ENCODE data around the gene TMEM208. TPM values are rescaled to one million over a fixed set of nuclear protein-coding genes. Genes with fewer than 3 reads are reported as not detected.

TMEM208 gene
- polyA plus RNA-seq, 2 of the 4 experiments (the other 2 are of a cell fraction), result 73.5 to 114 TPM

DNA sequence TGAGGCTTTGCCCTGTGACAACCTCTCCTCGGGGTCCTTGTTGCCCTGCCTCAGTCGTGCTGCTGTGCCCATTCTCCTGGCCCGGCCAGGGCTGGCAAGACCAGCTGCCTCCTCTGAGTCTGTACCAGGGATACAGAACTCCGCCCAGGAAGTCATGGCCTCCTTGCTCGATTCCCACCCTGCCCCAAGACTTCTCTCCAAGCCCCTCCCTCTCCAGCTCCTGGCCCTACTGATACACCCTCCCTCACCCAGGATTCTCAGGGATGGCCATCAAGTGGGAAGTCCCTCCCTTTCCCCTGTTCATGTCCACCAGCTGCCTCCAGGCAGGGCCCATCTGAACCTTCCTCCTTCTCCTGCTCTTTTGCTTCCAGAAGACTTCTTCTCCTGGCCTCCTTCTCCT lies 11.2 kb upstream of the TMEM208 start (continued):
- TF ChIP-seq RAD21 (conservative IDR thresholded peaks at IDR 0.05 in 1 of 2, IDR thresholded peaks at IDR 0.05 in 1 of 2) (no peak), EHMT2 (IDR thresholded peaks at IDR 0.05; ENCODE audit: low read depth) (no peak), POLR2AphosphoS2 (conservative IDR thresholded peaks at IDR 0.05; ENCODE audit: low read length) (no peak), MAFK (IDR thresholded peaks at IDR 0.05; ENCODE audit: partially characterized antibody) (no peak)

DNA sequence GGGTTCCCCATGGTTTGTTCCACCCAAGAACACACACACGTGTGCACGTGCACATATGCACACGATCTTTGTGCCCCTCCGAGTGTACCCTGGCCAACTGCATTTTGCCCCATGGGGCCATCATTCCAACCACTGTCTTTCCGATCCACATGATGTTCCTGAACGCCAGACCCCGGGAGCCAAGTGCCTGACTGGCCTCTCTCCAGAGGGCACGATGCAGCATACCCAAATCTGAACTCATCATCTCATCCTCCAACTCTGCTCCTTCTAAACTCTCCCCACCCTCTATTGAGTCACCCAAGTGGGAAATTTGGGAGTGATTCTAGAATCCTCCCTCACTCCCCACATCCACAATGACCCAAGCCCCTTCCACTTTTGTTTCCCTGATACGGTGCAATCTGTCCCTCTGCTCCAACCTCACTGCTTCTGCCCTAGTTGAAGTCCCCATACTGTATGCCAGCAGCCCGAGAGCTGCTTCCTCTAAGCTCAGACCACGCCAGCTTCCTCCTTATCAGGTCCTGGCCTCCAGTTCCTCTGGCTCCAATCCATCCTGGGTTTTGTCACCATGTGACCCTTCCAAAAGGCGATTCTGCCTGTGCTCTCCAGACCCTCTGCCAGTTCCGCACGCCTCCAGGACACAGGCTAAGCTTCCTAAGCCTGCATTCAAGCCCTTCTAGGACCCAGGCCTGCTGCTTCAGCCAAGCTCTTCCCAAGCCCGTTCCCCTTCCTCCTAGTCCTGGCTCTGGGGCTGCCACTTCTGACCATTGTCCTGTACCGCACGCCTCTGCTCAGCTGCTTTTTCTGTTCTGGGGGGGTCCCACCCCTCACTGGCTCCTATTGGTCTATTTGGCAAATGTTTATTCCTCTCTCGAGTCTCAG lies 10.1 kb upstream of the TMEM208 start:
- 78% methylated on average over 18 of the region's 18 CpGs for WGBS (ENCODE audit: missing lambda C conversion rate)
- no peak; a peak in 2 of 6 replicates for ATAC-seq
- TF ChIP-seq CEBPB (IDR thresholded peaks at IDR 0.05) (no peak), JUN (IDR thresholded peaks at IDR 0.05) (no peak), NFE2L2 (conservative IDR thresholded peaks at IDR 0.05; ENCODE audit: low read length) (no peak), TP53 (CRISPR knock-in tag; IDR thresholded peaks at IDR 0.05) (no peak), PHF8 (IDR thresholded peaks at IDR 0.05; ENCODE audit: borderline replicate concordance, low read depth) (no peak), RAD21 (conservative IDR thresholded peaks at IDR 0.05 in 1 of 2, IDR thresholded peaks at IDR 0.05 in 1 of 2) (no peak), MAFK (IDR thresholded peaks at IDR 0.05; ENCODE audit: partially characterized antibody) (no peak), ZC3H11A (IDR thresholded peaks at IDR 0.05) (no peak)
- TF ChIP-seq, protein P1, sequence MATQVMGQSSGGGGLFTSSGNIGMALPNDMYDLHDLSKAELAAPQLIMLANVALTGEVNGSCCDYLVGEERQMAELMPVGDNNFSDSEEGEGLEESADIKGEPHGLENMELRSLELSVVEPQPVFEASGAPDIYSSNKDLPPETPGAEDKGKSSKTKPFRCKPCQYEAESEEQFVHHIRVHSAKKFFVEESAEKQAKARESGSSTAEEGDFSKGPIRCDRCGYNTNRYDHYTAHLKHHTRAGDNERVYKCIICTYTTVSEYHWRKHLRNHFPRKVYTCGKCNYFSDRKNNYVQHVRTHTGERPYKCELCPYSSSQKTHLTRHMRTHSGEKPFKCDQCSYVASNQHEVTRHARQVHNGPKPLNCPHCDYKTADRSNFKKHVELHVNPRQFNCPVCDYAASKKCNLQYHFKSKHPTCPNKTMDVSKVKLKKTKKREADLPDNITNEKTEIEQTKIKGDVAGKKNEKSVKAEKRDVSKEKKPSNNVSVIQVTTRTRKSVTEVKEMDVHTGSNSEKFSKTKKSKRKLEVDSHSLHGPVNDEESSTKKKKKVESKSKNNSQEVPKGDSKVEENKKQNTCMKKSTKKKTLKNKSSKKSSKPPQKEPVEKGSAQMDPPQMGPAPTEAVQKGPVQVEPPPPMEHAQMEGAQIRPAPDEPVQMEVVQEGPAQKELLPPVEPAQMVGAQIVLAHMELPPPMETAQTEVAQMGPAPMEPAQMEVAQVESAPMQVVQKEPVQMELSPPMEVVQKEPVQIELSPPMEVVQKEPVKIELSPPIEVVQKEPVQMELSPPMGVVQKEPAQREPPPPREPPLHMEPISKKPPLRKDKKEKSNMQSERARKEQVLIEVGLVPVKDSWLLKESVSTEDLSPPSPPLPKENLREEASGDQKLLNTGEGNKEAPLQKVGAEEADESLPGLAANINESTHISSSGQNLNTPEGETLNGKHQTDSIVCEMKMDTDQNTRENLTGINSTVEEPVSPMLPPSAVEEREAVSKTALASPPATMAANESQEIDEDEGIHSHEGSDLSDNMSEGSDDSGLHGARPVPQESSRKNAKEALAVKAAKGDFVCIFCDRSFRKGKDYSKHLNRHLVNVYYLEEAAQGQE (IDR thresholded peaks at IDR 0.05), result no peak
- no peak for DNase-seq (ENCODE audit: low read depth in 1 of 2, low spot score in 1 of 2)
- peaks cover 6% of the 10 kb centered on the region; the same call in 1 of the 3 replicates for H3K4me1 ChIP-seq
- ChIA-PET POLR2A (interaction anchor here (0.8 to 1.2 kb wide), 2 partner anchors 9 to 10 kb away, joined by 3 read pairs; no protein-coding TSS in a partner anchor), CTCF (interaction anchor here (0.6 to 1.2 kb wide), 4 partner anchors 12 to 19 kb away, joined by 3 to 4 read pairs (median 3); no protein-coding TSS in a partner anchor)
- H3K27ac ChIP-seq, result no peak overlapping the region
- H3K4me3 ChIP-seq, result no peak overlapping the region
- no peaks in the 10 kb centered on the region for H3K9me3 ChIP-seq
- no peak for FAIRE-seq
- no peak overlapping the region for H3K4me2 ChIP-seq

DNA sequence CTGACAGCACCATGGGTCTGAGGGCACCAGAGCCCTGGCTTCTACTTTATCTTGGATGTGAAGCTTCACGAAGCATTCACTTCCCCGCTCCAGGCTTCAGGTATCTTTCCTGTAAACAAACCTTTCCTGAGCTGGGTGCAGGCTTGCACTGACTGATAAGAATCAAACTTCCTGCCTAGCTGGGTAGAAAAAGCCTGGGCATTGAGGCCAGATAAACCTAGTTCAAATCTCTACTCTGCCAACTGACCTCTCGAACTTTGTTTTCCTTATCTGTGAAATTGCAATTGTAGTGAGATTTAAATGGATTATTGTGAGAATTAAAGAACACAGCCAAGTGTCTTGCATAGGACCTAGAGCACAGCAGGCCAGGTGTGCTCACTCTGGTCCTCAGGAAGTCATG lies 2.9 kb upstream of the TMEM208 start:
- FAIRE-seq (no peak), DNase-seq (ENCODE audit: low read depth in 1 of 2, low spot score in 1 of 2) (no peak), ATAC-seq (no peak)
- Histone ChIP-seq H3K27ac (no peak overlapping the region), H3K4me3 (no peak overlapping the region), H3K4me2 (no peak overlapping the region), H3K4me1 (peaks cover 13% of the 10 kb centered on the region), H3K9me3 (no peaks in the 10 kb centered on the region)
- ChIA-PET POLR2A (no interaction called here), CTCF (interaction anchor here (1.0 to 3.4 kb wide), 4 partner anchors 22 to 290 kb away, joined by 3 to 13 read pairs (median 4); no protein-coding TSS in a partner anchor)
- 60% methylated on average over 3 of the region's 3 CpGs for WGBS (ENCODE audit: missing lambda C conversion rate)
- TF ChIP-seq RARB (CRISPR knock-in tag; IDR thresholded peaks at IDR 0.05) (no peak), NPAS2 (CRISPR knock-in tag; IDR thresholded peaks at IDR 0.05; ENCODE audit: borderline replicate concordance) (no peak), CBX2 (IDR thresholded peaks at IDR 0.05; ENCODE audit: borderline replicate concordance, low read depth) (no peak), CHD2 (IDR thresholded peaks at IDR 0.05; ENCODE audit: low read length, partially characterized antibody) (no peak), EHMT2 (IDR thresholded peaks at IDR 0.05; ENCODE audit: low read depth) (no peak), BHLHE40 (IDR thresholded peaks at IDR 0.05; ENCODE audit: low read depth, low read length) (no peak), TP53 (CRISPR knock-in tag; IDR thresholded peaks at IDR 0.05) (no peak), RFX5 (IDR thresholded peaks at IDR 0.05) (no peak), TFCP2L1 (CRISPR knock-in tag; IDR thresholded peaks at IDR 0.05) (no peak), CEBPB (IDR thresholded peaks at IDR 0.05) (no peak), MAZ (IDR thresholded peaks at IDR 0.05; ENCODE audit: borderline replicate concordance, low read depth, low read length) (no peak)
- TF ChIP-seq, protein P2, sequence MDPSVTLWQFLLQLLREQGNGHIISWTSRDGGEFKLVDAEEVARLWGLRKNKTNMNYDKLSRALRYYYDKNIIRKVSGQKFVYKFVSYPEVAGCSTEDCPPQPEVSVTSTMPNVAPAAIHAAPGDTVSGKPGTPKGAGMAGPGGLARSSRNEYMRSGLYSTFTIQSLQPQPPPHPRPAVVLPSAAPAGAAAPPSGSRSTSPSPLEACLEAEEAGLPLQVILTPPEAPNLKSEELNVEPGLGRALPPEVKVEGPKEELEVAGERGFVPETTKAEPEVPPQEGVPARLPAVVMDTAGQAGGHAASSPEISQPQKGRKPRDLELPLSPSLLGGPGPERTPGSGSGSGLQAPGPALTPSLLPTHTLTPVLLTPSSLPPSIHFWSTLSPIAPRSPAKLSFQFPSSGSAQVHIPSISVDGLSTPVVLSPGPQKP (IDR thresholded peaks at IDR 0.05; ENCODE audit: low read depth, low read length), result no peak
- TF ChIP-seq, protein P3, sequence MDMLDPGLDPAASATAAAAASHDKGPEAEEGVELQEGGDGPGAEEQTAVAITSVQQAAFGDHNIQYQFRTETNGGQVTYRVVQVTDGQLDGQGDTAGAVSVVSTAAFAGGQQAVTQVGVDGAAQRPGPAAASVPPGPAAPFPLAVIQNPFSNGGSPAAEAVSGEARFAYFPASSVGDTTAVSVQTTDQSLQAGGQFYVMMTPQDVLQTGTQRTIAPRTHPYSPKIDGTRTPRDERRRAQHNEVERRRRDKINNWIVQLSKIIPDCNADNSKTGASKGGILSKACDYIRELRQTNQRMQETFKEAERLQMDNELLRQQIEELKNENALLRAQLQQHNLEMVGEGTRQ (IDR thresholded peaks at IDR 0.05), result no peak
- TF ChIP-seq, protein P4, sequence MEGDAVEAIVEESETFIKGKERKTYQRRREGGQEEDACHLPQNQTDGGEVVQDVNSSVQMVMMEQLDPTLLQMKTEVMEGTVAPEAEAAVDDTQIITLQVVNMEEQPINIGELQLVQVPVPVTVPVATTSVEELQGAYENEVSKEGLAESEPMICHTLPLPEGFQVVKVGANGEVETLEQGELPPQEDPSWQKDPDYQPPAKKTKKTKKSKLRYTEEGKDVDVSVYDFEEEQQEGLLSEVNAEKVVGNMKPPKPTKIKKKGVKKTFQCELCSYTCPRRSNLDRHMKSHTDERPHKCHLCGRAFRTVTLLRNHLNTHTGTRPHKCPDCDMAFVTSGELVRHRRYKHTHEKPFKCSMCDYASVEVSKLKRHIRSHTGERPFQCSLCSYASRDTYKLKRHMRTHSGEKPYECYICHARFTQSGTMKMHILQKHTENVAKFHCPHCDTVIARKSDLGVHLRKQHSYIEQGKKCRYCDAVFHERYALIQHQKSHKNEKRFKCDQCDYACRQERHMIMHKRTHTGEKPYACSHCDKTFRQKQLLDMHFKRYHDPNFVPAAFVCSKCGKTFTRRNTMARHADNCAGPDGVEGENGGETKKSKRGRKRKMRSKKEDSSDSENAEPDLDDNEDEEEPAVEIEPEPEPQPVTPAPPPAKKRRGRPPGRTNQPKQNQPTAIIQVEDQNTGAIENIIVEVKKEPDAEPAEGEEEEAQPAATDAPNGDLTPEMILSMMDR (IDR thresholded peaks at IDR 0.05), result no peak
- TF ChIP-seq, protein P5, sequence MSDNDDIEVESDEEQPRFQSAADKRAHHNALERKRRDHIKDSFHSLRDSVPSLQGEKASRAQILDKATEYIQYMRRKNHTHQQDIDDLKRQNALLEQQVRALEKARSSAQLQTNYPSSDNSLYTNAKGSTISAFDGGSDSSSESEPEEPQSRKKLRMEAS (IDR thresholded peaks at IDR 0.05), result no peak

Measured in A549 (cell line).